ENCODE results near the gene ANLN.

DNA sequence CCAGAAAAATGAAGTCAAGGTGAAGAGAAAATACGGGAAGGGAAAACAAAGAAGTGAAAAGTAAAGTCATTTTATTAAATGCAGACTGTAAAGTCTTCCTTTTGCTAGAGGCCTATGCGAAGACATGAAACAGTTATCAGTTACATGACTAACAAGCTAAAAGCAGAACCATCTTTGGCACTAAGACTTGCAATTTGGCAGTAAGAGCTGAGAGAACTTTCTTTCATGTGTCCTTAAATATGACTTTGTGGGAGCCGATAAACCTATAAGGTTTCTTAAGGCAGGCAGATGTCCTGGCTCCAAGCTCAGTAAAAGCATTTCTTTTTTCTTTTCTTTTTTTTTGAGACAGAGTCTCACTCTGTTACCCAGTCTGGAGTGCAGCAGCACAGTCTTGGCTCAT lies 10.4 kb downstream of the ANLN start:
- TF ChIP-seq, protein P1, sequence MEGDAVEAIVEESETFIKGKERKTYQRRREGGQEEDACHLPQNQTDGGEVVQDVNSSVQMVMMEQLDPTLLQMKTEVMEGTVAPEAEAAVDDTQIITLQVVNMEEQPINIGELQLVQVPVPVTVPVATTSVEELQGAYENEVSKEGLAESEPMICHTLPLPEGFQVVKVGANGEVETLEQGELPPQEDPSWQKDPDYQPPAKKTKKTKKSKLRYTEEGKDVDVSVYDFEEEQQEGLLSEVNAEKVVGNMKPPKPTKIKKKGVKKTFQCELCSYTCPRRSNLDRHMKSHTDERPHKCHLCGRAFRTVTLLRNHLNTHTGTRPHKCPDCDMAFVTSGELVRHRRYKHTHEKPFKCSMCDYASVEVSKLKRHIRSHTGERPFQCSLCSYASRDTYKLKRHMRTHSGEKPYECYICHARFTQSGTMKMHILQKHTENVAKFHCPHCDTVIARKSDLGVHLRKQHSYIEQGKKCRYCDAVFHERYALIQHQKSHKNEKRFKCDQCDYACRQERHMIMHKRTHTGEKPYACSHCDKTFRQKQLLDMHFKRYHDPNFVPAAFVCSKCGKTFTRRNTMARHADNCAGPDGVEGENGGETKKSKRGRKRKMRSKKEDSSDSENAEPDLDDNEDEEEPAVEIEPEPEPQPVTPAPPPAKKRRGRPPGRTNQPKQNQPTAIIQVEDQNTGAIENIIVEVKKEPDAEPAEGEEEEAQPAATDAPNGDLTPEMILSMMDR (IDR thresholded peaks at IDR 0.05; ENCODE audit: low read depth, low read length): no peak
- TF ChIP-seq, protein P2, sequence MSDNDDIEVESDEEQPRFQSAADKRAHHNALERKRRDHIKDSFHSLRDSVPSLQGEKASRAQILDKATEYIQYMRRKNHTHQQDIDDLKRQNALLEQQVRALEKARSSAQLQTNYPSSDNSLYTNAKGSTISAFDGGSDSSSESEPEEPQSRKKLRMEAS (IDR thresholded peaks at IDR 0.05; ENCODE audit: low read depth, low read length): no peak

All from NB4 (cell line).